ENCODE results near the gene SORL1-AS1.

The SORL1-AS1 gene

DNA sequence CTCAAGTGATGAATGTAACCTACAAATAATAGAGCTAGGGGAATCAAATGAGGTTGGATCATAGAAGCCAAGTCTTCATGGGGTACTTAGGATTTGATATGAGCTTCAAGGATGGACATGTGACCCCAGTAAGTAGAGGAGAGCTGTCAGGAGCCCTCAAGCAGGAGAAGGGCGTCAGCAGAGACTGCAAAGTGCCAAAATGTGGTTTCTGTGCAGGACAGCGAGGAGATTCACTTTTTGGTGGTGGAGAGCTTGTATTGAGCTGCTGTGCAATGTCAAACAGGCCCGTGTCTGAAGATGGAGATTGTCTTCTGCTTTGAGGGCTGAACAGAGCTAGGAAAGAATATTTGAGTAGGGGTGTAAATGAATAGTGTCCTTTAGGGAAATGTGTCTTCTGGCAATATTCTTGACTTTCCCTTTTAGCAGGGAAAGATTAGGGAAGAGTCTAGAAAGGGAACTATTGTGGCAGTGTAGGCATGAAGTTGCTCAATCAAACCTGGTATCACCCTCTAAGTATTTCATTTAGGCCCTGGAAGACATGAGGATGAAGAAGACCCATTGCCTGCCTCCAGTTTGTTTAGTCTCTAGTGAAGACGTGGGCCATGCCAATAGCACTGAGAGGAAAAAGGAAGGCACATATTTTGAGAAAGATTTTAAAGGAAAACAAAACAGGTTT lies 31.2 kb upstream of the SORL1-AS1 start:
- no peak overlapping the region for H3K4me3 ChIP-seq (ENCODE audit: low read depth, low read length)
- TF ChIP-seq, protein P1, sequence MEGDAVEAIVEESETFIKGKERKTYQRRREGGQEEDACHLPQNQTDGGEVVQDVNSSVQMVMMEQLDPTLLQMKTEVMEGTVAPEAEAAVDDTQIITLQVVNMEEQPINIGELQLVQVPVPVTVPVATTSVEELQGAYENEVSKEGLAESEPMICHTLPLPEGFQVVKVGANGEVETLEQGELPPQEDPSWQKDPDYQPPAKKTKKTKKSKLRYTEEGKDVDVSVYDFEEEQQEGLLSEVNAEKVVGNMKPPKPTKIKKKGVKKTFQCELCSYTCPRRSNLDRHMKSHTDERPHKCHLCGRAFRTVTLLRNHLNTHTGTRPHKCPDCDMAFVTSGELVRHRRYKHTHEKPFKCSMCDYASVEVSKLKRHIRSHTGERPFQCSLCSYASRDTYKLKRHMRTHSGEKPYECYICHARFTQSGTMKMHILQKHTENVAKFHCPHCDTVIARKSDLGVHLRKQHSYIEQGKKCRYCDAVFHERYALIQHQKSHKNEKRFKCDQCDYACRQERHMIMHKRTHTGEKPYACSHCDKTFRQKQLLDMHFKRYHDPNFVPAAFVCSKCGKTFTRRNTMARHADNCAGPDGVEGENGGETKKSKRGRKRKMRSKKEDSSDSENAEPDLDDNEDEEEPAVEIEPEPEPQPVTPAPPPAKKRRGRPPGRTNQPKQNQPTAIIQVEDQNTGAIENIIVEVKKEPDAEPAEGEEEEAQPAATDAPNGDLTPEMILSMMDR (IDR thresholded peaks at IDR 0.05; ENCODE audit: borderline replicate concordance, insufficient read depth, low read depth, low read length), result no peak

DNA sequence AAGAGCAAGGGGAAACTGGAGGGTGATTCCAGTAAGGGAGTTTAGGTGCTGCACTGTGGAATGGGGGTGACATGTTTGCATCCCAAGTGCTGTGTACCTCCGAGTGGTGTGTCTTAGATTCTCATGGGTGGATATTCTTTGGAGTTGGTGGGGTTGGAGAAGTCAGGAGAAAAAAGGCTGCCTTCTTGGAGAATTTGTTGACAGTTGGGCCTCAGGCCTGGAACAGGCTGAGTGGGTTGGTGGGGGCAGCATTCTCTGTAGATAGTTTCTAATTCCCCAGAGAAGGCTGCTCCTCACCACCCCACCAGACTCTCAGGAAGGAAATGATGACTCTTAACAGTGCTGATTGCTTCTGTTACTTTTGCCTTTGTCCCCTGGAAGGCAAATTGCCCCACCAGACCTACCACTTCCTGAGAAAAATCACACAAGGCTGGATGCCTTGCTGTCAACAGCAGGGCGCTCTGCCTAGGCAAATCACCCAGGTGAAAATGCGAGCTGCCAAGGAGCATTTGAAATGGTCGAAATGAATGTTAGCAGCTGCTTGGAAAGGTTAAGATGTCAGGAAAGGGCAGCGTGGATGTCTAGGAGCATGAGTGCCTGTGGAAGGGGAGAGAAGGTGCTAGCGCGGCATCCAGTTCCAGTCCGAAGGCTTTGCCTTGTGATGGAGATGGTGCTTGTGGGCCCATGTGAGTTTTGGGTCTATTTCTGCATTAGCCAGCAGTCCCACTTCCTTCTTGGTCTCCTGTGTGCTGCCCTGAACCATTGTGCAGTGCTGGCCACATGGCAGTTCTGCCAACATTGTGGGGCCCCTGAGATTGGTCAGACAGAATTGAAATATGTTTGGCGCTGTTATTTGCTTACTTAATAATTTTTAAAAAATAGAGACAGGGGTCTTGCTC lies 29.7 kb upstream of the SORL1-AS1 start:
- H3K4me3 ChIP-seq (ENCODE audit: low read depth, low read length), result peak overlapping the region; percentile 49
- TF ChIP-seq, protein P1 (IDR thresholded peaks at IDR 0.05; ENCODE audit: borderline replicate concordance, insufficient read depth, low read depth, low read length), result no peak

DNA sequence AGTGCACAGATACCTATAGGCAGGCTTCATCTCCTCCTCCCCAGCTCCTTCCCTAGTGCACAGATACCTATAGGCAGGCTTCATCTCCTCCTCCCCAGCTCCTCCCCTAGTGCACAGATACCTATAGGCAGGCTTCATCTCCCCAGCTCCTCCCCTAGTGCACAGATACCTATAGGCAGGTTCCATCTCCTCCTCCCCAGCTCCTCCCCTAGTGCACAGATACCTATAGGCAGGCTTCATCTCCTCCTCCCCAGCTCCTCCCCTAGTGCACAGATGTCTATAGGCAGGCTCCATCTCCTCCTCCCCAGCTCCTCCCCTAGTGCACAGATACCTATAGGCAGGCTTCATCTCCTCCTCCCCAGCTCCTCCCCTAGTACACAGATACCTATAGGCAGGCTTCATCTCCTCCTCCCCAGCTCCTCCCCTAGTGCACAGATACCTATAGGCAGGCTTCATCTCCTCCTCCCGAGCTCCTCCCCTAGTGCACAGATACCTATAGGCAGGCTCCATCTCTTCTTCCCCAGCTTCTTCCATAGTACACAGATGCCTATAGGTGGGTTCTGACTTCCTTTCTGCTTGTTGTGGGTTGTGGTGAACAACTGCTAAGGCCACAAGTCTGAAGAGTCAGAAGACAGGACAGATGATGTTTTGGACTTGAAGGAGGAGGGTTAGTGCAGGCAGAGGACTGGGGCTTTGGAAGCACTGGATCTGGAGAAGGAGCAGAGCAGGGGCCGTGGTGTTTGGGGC lies 28.9 kb upstream of the SORL1-AS1 start:
- H3K4me3 ChIP-seq (ENCODE audit: low read depth, low read length), result peak overlapping the region; percentile 49

DNA sequence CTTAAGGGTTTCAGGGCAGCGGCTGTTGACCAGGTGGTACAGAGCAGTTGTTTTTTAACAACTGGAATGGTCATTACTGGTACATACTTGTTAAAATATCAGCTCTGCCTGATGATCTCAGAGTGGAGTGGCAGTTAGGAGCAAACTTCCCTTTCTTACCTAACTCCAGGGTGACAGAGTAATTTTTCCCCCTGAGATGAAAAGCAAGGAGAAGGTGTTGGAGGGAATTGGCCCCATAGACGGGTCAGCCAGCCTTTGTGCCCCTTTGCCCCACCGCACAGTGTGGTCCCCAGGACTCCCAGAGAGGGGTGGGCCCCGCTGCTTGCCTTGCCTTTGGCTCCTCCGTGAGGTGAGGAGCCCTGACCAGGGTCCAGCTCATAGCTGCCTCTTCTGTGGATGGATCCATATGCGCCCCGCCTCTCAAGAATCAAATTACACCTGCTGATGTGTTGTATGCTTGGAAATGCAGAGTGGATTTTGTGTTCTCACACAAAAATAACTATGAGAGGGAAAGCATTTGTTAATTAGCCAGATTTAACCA lies 27.0 kb upstream of the SORL1-AS1 start:
- H3K4me3 ChIP-seq (ENCODE audit: low read depth, low read length), result no peak overlapping the region
- TF ChIP-seq, protein P1 (IDR thresholded peaks at IDR 0.05; ENCODE audit: borderline replicate concordance, insufficient read depth, low read depth, low read length), result no peak

DNA sequence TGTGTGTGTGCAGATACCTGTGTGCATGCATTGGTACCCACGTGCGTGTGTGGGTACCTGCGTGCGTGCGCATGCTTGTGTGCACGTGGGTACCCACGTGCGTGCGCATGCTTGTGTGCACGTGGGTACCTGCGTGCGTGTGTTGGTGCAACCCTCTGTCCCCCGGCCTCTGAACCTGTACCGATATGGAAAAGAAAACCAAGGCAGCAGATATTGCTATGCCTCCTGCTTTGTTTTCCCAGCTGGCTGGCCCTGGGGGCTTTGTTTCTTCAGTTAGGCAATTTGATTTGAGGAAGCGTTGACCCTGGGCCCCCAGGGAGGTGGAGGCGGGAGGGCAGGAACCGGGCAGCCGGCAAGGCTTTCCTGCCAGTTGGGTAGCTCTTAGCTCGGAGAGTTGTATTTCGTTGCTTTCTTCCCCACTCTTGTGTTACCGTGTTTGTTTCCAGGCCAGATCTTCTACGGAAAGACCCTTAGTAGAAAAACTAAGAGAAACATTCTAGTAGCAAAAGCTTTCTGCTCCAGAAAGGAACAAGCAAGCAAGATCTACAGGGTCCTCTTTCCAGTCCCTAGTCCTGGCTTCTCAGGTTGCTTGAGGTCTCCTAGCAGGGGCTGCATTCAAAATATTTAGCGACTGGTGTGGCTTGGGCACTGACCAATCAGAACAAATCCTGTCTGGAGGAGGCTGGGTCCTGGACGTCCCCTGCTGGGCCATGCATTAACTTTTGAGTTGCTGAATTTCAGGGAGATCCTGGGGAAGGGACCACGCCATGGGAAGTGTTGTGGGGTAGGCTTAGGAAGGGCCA lies 26.3 kb upstream of the SORL1-AS1 start:
- TF ChIP-seq, protein P1 (IDR thresholded peaks at IDR 0.05; ENCODE audit: borderline replicate concordance, insufficient read depth, low read depth, low read length), result no peak
- H3K4me3 ChIP-seq (ENCODE audit: low read depth, low read length), result no peak overlapping the region

DNA sequence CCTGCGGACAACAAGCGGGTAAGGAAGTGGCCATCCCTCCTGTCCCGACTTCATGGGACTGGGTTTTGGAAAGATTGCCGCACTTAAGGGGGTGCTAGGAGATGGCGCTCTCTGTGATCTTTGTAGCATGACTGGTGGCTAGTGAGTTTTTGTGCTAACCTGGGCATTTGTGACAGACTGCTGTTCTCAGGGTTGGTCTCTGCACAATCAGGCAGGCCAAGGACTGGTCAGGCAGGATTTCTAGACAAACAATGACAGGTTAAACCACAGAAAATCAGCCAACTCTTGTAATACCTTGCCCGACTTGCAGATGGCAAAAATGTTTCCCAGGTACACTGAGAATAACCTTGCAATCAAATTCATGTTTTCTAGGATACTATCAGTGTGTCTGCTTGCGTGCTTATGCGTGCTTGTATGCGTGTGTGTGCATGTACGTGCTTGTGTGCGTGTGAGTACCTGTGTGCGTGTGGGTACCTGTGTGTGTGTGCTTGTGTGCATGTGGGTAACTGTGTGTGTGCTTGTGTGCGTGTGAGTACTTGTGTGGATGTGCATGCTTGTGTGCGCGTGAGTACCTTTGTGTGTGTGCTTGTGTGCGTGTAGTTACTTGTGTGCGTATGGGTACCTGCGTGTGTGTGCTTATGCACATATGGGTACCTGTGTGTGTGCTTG lies 25.6 kb upstream of the SORL1-AS1 start:
- H3K4me3 ChIP-seq (ENCODE audit: low read depth, low read length), result no peak overlapping the region
- TF ChIP-seq, protein P1 (IDR thresholded peaks at IDR 0.05; ENCODE audit: borderline replicate concordance, insufficient read depth, low read depth, low read length), result no peak
